Breast epithelium (tissue), 4 donors: ENCODE data around the gene GFOD1. TPM values are rescaled to one million over a fixed set of nuclear protein-coding genes. Genes with fewer than 3 reads are reported as not detected.

ENCODE experiments used
- DNase-seq, 2 donors: peaks; one replicate each; pipeline ENCODE4 v3.0.0-alpha.2; 2019; ENCODE audit warnings: low spot score in 2 of 2
- H3K27ac ChIP-seq, 2 donors: fragments of 200-600 bp; sonication (generic) in 1 of 2; one replicate each; pipeline ENCODE4 v1.5.1; 2016 to 2019; ENCODE audit warnings: mild to moderate bottlenecking in 1 of 2
- H3K27me3 ChIP-seq, 2 donors: fragments of 200-600 bp; sonication (generic) in 1 of 2; one replicate each; pipeline versions ENCODE4 v1.5.1 to v1.6.0; 2017 to 2019; ENCODE audit warnings: control low read depth in 1 of 2, mild to moderate bottlenecking in 1 of 2
- H3K36me3 ChIP-seq: fragments of 200-600 bp; one replicate; pipeline ENCODE4 v1.5.1; 2019
- H3K4me1 ChIP-seq, 2 donors: fragments of 200-600 bp; sonication (generic); one replicate each; pipeline ENCODE4 v1.5.1; 2016 to 2019; ENCODE audit warnings: control low read depth in 1 of 2
- H3K4me3 ChIP-seq, 3 donors: fragments of 200-600 bp; sonication (generic); 1 replicate in 2 of 3; 2 replicates in 1 of 3; pipeline ENCODE4 v1.5.1; 2016 to 2019; ENCODE audit warnings: mild to moderate bottlenecking in 3 of 3, moderate library complexity in 2 of 3
- H3K9me3 ChIP-seq, 2 donors: fragments of 200-600 bp; sonication (generic) in 1 of 2; one replicate each; pipeline ENCODE4 v1.5.1; 2016 to 2019; ENCODE audit warnings: control low read depth in 1 of 2
- POLR2A ChIP-seq: fragments of 450-650 bp; IDR thresholded peaks from one replicate; pipeline ENCODE4 v1.6.1; 2016; ENCODE audit warnings: antibody characterized with exemption, mild to moderate bottlenecking, moderate library complexity
- POLR2AphosphoS5 ChIP-seq, 3 donors: sonication (generic); formaldehyde crosslinking; IDR thresholded peaks; one replicate each; pipeline ENCODE4 v1.6.1; 2017; ENCODE audit warnings: antibody characterized with exemption in 3 of 3
- intact Hi-C: fragments of 100-400 bp; cut with DNase I; formaldehyde crosslinking; loops from one replicate; pipeline ENCODE4 v1.15.1; 2023; ENCODE audit warnings: low total_unique reads
- total RNA-seq, 3 donors: library from RNA; depleted of rRNA; stranded (reverse); fragments of >200 nt; gene quantifications; one replicate each; pipeline ENCODE4 v1.1.0, GENCODE V29; 2016
- TF ChIP-seq, protein P1 (sequence below), 3 donors: fragments of 450-650 bp; IDR thresholded peaks; one replicate each; pipeline ENCODE4 v1.5.1; 2016 to 2017; ENCODE audit warnings: antibody characterized with exemption in 3 of 3, mild to moderate bottlenecking in 3 of 3, moderate library complexity in 3 of 3

The GFOD1 gene
- total RNA-seq, 3 donors from 2014 or later: 11.6 to 33.3 (median 23.3) TPM

DNA sequence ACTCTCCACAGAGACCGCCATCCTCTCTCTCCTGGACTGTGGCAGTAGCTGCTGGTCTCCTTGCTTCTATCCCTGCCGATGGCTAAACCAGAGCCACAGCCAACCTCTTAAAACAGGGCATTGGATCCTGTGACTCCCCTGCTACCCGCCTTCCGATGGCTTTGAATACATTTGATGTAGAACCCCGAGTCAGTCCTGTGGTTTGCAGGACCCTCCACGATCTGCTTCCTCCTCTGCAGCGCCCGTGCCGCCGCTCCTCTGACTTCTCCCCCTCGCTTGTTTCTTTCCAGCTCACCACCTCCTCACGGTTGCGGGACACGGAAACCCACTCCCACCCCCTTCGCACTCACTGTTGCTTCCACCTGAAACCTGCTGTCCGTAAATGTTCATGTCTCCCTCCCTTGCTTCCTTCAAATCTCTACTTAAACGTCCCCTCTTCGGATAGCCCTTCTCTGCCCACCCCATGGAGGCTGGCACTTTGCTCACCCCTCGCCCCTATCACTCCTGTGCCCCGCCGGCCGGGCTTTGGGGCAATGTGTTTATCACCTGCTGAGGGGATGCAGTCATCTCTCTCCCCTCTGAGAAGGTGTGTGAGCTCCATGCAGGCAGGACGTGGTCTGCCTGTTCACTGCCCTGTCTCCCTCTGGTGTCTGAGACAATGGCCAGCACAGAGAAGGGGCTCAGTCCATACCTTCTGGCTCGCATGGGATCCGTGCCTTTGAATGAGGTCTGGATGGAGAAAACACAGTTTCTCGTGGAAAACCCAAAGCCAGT, 67.8 kb downstream of the GFOD1 start:
- DNase-seq: no peak
- H3K27ac ChIP-seq: peak overlapping the region in 1 of 2 donors; percentile 8
- no peaks in the 10 kb centered on the region for H3K9me3 ChIP-seq
- no peaks in the 10 kb centered on the region for H3K4me1 ChIP-seq
- H3K36me3 ChIP-seq: no peaks in the 10 kb centered on the region
- intact Hi-C loops: no loop called here
- H3K27me3 ChIP-seq: no peaks in the 10 kb centered on the region
- no peak overlapping the region for H3K4me3 ChIP-seq
- TF ChIP-seq, protein P1, sequence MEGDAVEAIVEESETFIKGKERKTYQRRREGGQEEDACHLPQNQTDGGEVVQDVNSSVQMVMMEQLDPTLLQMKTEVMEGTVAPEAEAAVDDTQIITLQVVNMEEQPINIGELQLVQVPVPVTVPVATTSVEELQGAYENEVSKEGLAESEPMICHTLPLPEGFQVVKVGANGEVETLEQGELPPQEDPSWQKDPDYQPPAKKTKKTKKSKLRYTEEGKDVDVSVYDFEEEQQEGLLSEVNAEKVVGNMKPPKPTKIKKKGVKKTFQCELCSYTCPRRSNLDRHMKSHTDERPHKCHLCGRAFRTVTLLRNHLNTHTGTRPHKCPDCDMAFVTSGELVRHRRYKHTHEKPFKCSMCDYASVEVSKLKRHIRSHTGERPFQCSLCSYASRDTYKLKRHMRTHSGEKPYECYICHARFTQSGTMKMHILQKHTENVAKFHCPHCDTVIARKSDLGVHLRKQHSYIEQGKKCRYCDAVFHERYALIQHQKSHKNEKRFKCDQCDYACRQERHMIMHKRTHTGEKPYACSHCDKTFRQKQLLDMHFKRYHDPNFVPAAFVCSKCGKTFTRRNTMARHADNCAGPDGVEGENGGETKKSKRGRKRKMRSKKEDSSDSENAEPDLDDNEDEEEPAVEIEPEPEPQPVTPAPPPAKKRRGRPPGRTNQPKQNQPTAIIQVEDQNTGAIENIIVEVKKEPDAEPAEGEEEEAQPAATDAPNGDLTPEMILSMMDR (IDR thresholded peaks at IDR 0.05): no peak
- TF ChIP-seq POLR2AphosphoS5 (IDR thresholded peaks at IDR 0.05) (no peak), POLR2A (no peak)

DNA sequence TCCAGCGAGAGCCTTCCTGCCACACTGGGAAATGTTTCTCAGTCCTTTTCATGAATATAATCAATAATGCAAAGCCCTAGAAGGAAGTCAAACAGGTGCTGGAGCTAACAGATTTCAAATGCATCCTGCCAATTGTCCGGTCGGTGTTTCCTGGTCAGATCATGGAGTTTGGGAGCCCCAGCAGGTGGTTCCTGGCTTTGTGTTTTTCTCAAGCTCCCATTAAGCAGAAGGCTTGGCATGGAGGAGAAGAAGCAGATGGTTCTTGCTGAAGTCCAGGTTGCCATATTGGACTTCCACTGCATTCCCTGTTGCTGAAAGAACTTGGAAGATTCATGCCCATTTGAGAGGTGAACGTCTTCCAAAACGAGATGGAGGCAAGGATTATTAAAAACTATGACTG, 68.6 kb downstream of the GFOD1 start:
- intact Hi-C loops: no loop called here
- H3K27me3 ChIP-seq: no peaks in the 10 kb centered on the region
- TF ChIP-seq, protein P1 (IDR thresholded peaks at IDR 0.05): no peak
- TF ChIP-seq POLR2AphosphoS5 (IDR thresholded peaks at IDR 0.05): peak in 1 of 3 donors; percentile 17
- H3K27ac ChIP-seq: peak overlapping the region in 1 of 2 donors; percentile 8
- no peak for DNase-seq
- no peak overlapping the region for H3K4me3 ChIP-seq
- H3K4me1 ChIP-seq: no peaks in the 10 kb centered on the region
- no peaks in the 10 kb centered on the region for H3K9me3 ChIP-seq
- no peaks in the 10 kb centered on the region for H3K36me3 ChIP-seq

DNA sequence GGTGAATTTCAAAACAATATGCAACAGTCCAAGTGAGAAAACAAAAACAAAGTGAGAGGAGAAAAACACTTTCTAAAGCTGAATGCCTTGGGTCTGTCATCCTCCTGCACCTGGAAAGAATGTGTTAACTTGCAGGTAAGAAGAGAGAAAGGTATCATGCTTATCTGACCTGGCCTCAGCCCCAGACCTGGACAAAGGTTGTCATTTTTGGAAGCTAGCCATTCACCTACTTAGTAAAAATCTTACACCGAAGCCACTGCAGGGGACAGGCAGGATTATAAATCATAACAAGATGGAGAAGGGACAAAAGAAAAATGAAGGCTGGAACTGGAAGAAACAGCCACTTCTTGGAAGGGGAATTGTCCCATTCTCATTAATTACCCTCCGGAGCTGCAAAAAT, 69.4 kb downstream of the GFOD1 start:
- H3K9me3 ChIP-seq: no peaks in the 10 kb centered on the region
- intact Hi-C loops: no loop called here
- TF ChIP-seq, protein P1 (IDR thresholded peaks at IDR 0.05): no peak
- TF ChIP-seq POLR2AphosphoS5 (IDR thresholded peaks at IDR 0.05) (no peak), POLR2A (no peak)
- H3K27ac ChIP-seq: no peak overlapping the region
- no peak for DNase-seq
- no peaks in the 10 kb centered on the region for H3K4me1 ChIP-seq
- no peaks in the 10 kb centered on the region for H3K27me3 ChIP-seq
- H3K4me3 ChIP-seq: no peak overlapping the region
- no peaks in the 10 kb centered on the region for H3K36me3 ChIP-seq

DNA sequence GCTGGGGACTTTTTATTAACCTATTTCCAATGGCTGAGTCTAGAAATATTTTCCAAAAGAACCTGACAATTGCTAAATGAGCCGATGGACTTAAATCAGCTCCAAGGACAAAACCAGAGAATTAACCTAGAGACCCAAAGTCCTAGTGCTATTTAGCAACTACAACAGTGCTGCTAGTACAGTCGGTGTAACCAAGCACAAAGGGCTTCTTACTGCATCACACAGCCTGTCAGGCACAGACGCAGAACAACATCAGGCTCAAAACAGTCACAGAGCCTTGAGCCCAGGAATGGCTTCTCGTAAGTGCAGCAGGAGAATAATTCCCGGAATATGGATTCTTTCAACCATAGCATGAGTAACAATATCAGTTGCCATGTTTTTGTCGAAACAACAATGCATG, 70.0 kb downstream of the GFOD1 start:
- TF ChIP-seq POLR2A: no peak
- TF ChIP-seq, protein P1 (IDR thresholded peaks at IDR 0.05): no peak
- no peak for TF ChIP-seq POLR2AphosphoS5 (IDR thresholded peaks at IDR 0.05)
- H3K27ac ChIP-seq: no peak overlapping the region
- H3K27me3 ChIP-seq: no peaks in the 10 kb centered on the region
- no peaks in the 10 kb centered on the region for H3K9me3 ChIP-seq
- no peak for DNase-seq
- intact Hi-C loops: no loop called here
- H3K4me1 ChIP-seq: no peaks in the 10 kb centered on the region
- H3K4me3 ChIP-seq: no peak overlapping the region
- no peaks in the 10 kb centered on the region for H3K36me3 ChIP-seq

DNA sequence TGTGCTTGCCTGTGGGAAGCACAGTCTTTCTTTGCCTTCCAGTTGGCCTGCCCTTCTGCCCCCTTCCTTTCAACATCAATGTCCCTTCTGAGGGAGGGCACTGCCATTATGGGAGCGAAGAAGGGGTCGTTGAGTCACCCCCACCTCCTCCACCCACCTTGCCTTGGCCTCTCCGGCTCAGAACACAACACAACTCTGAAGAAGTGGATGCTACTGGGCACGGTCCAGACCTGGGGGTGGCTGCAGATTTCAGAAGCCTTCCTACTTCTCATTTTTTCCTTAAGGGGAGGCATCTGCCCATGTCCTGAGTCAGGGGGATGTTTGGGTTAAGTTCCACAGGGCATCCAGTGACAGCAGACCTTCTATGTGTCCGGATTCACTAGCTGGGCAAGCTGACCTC, 72.1 kb downstream of the GFOD1 start:
- TF ChIP-seq POLR2AphosphoS5 (IDR thresholded peaks at IDR 0.05) (no peak), POLR2A (no peak)
- TF ChIP-seq, protein P1 (IDR thresholded peaks at IDR 0.05): no peak
- no peaks in the 10 kb centered on the region for H3K36me3 ChIP-seq
- peak overlapping the region in 1 of 2 donors; percentile 65 for H3K27ac ChIP-seq
- H3K9me3 ChIP-seq: no peaks in the 10 kb centered on the region
- no peaks in the 10 kb centered on the region for H3K27me3 ChIP-seq
- no peaks in the 10 kb centered on the region for H3K4me1 ChIP-seq
- intact Hi-C loops: no loop called here
- no peak for DNase-seq
- no peak overlapping the region for H3K4me3 ChIP-seq
